ENCODE measurements around the gene OLFM2. TPM values are rescaled to one million over a fixed set of nuclear protein-coding genes. Genes with fewer than 3 reads are reported as not detected.
A peak's percentile ranks its signal among the peaks of the same experiment; 100 is the strongest.

Gene OLFM2
- total and polyA plus RNA-seq, 9 of the 15 experiments (the other 6 are each of a cell fraction or from before 2014, with no cell fraction given) = 0.10 to 0.33 (median 0.23) TPM; not detected in 4

- TF ChIP-seq E2F4 (CRISPR knock-in tag; IDR thresholded peaks at IDR 0.05; ENCODE audit: low read depth) (no peak), HCFC1 (IDR thresholded peaks at IDR 0.05; ENCODE audit: low read depth, low read length) (peak; percentile 36; the same call in 1 of the 2 replicates), ZKSCAN3 (CRISPR knock-in tag; IDR thresholded peaks at IDR 0.05) (no peak), ZNF57 (CRISPR knock-in tag; IDR thresholded peaks at IDR 0.05) (no peak), ETV6 (IDR thresholded peaks at IDR 0.05; ENCODE audit: borderline replicate concordance in 1 of 2, low read depth in 2 of 2, low read length in 1 of 2) (no peak), ETV6 (CRISPR knock-in tag; IDR thresholded peaks at IDR 0.05; ENCODE audit: borderline replicate concordance) (no peak), CREM (IDR thresholded peaks at IDR 0.05; ENCODE audit: low read depth) (peak; percentile 79), SUPT5H (IDR thresholded peaks at IDR 0.05) (no peak), GATAD2A (IDR thresholded peaks at IDR 0.05) (no peak), SNRNP70 (optimal IDR thresholded peaks at IDR 0.05; ENCODE audit: low read depth, low read length) (no peak), CBX1 (IDR thresholded peaks at IDR 0.05; ENCODE audit: low read depth) (peak; percentile 67; the same call in 1 of the 2 replicates), U2AF2 (optimal IDR thresholded peaks at IDR 0.05; ENCODE audit: low read depth, low read length) (no peak), ELK1 (CRISPR knock-in tag; IDR thresholded peaks at IDR 0.05) (no peak), TFE3 (CRISPR knock-in tag; IDR thresholded peaks at IDR 0.05) (no peak), ZNF197 (CRISPR knock-in tag; IDR thresholded peaks at IDR 0.05; ENCODE audit: low read depth) (no peak), ZNF512 (tag; IDR thresholded peaks at IDR 0.05) (no peak), XRCC3 (IDR thresholded peaks at IDR 0.05) (no peak), MAFF (IDR thresholded peaks at IDR 0.05; ENCODE audit: low read length) (peak; percentile 14; the same call in 1 of the 2 replicates), HNRNPLL (IDR thresholded peaks at IDR 0.05; ENCODE audit: low read depth, low read length, poor library complexity, severe bottlenecking) (peak; percentile 20), ZNF224 (CRISPR knock-in tag; IDR thresholded peaks at IDR 0.05) (no peak), TBL1XR1 (IDR thresholded peaks at IDR 0.05; ENCODE audit: low read length in 2 of 2) (peak in 1 of 2 experiments; percentile 22; a peak in 1 of 4 replicates), ZNF696 (CRISPR knock-in tag; conservative IDR thresholded peaks at IDR 0.05) (no peak), KLF1 (tag; IDR thresholded peaks at IDR 0.05) (no peak), ZBTB7A (IDR thresholded peaks at IDR 0.05; ENCODE audit: borderline replicate concordance, control insufficient read depth, low read depth, low read length) (peak; percentile 97)
Measured at GRCh38 chr19:9914315-9915207, 21.8 kb downstream of the OLFM2 start (continued).
